Aorta (tissue), 5 donors: ENCODE data around the gene ANKRD13C. TPM values are rescaled to one million over a fixed set of nuclear protein-coding genes. Genes with fewer than 3 reads are reported as not detected.

Experiments
- ATAC-seq: fragments of 200-7000 bp; cut with Tn5 transposase; one replicate; pipeline ENCODE4 v1.9.1; 2022; ENCODE audit warnings: moderate library complexity; ENCODE audit not compliant: low FRiP score
- DNase-seq, 2 donors: peaks; one replicate each; pipeline ENCODE4 v3.0.0-alpha.2; 2020
- H3K27ac ChIP-seq, 2 donors: one replicate each; pipeline ENCODE4 v1.5.1; 2013; ENCODE audit warnings: low read length in 2 of 2, mild to moderate bottlenecking in 2 of 2, moderate library complexity in 2 of 2, control low read depth in 1 of 2, inconsistent platforms in 1 of 2, low read depth in 1 of 2
- H3K27me3 ChIP-seq, 2 donors: one replicate each; pipeline ENCODE4 v1.6.1; 2013; ENCODE audit warnings: control low read depth in 1 of 2, low read length in 1 of 2, mild to moderate bottlenecking in 1 of 2, moderate library complexity in 1 of 2; ENCODE audit not compliant: insufficient read depth in 2 of 2, control insufficient read depth in 1 of 2
- H3K36me3 ChIP-seq, 2 donors: one replicate each; pipeline ENCODE4 v1.6.1; 2013; ENCODE audit warnings: control low read depth in 1 of 2, low read length in 1 of 2, mild to moderate bottlenecking in 1 of 2; ENCODE audit not compliant: insufficient read depth in 2 of 2, control insufficient read depth in 1 of 2
- H3K4me1 ChIP-seq, 2 donors: one replicate each; pipeline ENCODE4 v1.6.1; 2013; ENCODE audit warnings: low read length in 2 of 2, control low read depth in 1 of 2, mild to moderate bottlenecking in 1 of 2, moderate library complexity in 1 of 2; ENCODE audit not compliant: insufficient read depth in 2 of 2, control insufficient read depth in 1 of 2
- H3K4me3 ChIP-seq, 2 donors: one replicate each; pipeline ENCODE4 v1.5.1; 2013; ENCODE audit warnings: low read length in 2 of 2, control low read depth in 1 of 2, mild to moderate bottlenecking in 1 of 2
- H3K9me3 ChIP-seq: one replicate; pipeline ENCODE4 v1.6.1; 2013; ENCODE audit warnings: mild to moderate bottlenecking, low read length; ENCODE audit not compliant: control insufficient read depth
- WGBS, 2 donors: extraction: QIAGEN DNeasy Blood & Tissue Kit; methylation state at CpG; one replicate each; pipeline ENCODE4 v1.1.7; 2013; 5-methylcytosine and 5-hydroxymethylcytosine counted together
- intact Hi-C, 2 donors: fragments of 100-400 bp; cut with DNase I; formaldehyde crosslinking; loops; one replicate each; pipeline versions ENCODE4 v1.14.2 to v1.15.0; 2022
- polyA plus RNA-seq, 2 donors: library from polyadenylated mRNA; stranded (reverse); fragments of 200-250 nt; gene quantifications; one replicate each; pipeline ENCODE4 v1.2.3, GENCODE V29; 2013
- total RNA-seq, 2 donors: library from RNA; stranded (reverse); fragmentation: NEBNext Ultra II Directional; extraction: Animal tissue kit (Norgen Biotek cat#: 25700); gene quantifications; one replicate each; pipeline ENCODE4 v1.2.1, GENCODE V29; 2021
- donor health status: healthy with polysubstance abuse.
- donor health status: Bipolar disorder and iron deficiency.
- donor health status: DM: no; HTN: no; CAD: no.
- donor health status: DM: no; HTN: no; CAD: no.
- donor health status: DM: yes; HTN: yes; CAD: no.

The ANKRD13C gene
- total and polyA plus RNA-seq, 4 donors = 5.6 to 28.3 (median 19.4) TPM

DNA sequence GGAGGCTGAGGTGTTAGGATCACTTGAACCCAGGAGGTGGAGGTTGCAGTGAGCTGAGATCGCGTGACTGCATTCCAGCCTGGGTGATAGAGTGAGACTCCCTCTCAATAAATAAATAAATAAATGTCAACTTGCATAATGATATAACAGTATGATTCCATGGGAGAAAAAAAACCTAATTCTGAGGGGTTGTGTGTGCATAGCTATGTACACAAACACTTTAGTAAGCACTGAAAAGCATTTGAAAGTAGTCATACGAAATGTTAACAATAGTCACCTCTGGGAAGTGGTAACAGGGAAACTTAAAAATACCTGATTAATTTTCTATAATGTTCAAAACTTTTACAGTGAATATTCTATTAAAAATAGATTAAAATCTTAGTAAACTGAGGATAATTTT is 43.2 kb downstream of the ANKRD13C start:
- Histone ChIP-seq H3K36me3 (no peaks in the 10 kb centered on the region), H3K27ac (no peak overlapping the region), H3K27me3 (no peaks in the 10 kb centered on the region), H3K4me3 (no peak overlapping the region), H3K4me1 (no peaks in the 10 kb centered on the region), H3K9me3 (no peaks in the 10 kb centered on the region)
- ATAC-seq (no peak), DNase-seq (no peak)
- intact Hi-C loops = no loop called here
- 93 to 96% methylated on average over 3 of the region's 3 CpGs for WGBS, 2 donors

DNA sequence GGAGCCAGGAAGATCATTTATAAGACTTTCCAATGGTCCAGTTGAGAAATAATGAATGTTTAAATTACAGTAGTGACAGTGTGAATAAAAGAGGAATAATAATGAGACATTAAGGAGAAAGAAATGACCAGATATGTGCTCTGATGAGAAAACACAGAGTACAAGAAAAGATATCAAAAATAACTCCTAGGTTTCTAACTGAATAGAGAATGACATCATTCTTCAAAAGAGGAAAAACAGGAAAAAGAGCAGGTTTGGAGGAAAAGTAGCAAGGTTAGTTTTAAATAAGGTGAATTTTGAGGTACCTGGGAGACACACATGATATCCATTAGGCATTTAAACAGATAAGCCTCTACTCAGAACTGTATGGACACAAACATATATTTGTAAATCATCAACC is 55.0 kb downstream of the ANKRD13C start:
- no peak for DNase-seq
- Histone ChIP-seq H3K4me1 (no peaks in the 10 kb centered on the region), H3K36me3 (peaks cover 0 to 3% of the 10 kb centered on the region in 2 donors), H3K27ac (no peak overlapping the region), H3K4me3 (no peak overlapping the region), H3K9me3 (no peaks in the 10 kb centered on the region), H3K27me3 (no peaks in the 10 kb centered on the region)
- no peak for ATAC-seq
- intact Hi-C loops = no loop called here

DNA sequence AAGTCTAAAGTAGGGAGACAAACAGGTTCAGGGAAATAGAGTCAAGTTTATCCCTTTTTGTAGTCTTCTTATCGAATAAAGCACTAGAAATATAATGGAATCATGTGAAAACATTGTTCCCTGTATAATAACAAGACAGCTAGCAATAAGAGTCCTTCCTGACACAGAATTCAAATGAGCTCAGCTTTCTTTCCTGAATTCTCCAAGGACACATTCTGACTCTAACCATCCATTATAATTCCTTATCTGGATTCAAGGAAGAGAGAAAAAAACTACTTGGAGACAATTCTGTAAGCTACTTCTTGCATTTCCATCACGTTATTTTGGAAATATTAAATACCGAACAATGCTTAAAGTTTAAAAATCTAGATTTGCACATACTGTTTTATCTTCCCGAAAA is 58.8 kb downstream of the ANKRD13C start:
- DNase-seq (no peak), ATAC-seq (no peak)
- Histone ChIP-seq H3K27me3 (no peaks in the 10 kb centered on the region), H3K36me3 (peaks cover 0 to 3% of the 10 kb centered on the region in 2 donors), H3K9me3 (no peaks in the 10 kb centered on the region), H3K27ac (no peak overlapping the region), H3K4me3 (no peak overlapping the region), H3K4me1 (no peaks in the 10 kb centered on the region)
- WGBS, 2 donors = 84 to 85% methylated on average over 4 of the region's 4 CpGs
- intact Hi-C loops = no loop called here

GRCh38 chr1:70293186-70293843 is 61.2 kb downstream of the ANKRD13C start:
- intact Hi-C loops = no loop called here
- Histone ChIP-seq H3K4me3 (no peak overlapping the region), H3K4me1 (peaks cover 0 to 2% of the 10 kb centered on the region in 2 donors), H3K36me3 (peaks cover 0 to 3% of the 10 kb centered on the region in 2 donors), H3K27me3 (no peaks in the 10 kb centered on the region), H3K27ac (no peak overlapping the region), H3K9me3 (no peaks in the 10 kb centered on the region)
- DNase-seq (no peak), ATAC-seq (no peak)

DNA sequence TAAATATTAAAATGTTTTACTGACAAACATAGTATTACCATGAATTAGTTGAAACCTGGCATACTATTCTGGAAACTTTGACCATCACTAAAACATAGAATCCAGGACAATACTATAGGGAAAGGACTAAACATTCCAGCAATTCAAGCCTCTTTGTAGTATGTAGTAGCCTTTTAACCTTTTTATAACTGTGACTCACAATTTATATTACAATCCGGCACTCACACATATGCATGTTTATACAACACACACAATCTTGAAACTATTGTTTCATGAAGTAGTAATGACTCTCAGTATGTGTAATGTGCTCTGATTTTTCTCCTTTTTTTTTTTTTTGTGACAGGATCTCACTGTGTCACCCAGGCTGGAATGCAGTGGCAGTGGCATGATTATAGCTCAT is 64.3 kb downstream of the ANKRD13C start:
- H3K36me3 ChIP-seq = peaks cover 0 to 3% of the 10 kb centered on the region in 2 donors
- DNase-seq (no peak), ATAC-seq (no peak)
- no peaks in the 10 kb centered on the region for H3K27me3 ChIP-seq
- intact Hi-C loops = no loop called here
- no peak overlapping the region for H3K27ac ChIP-seq
- peaks cover 0 to 2% of the 10 kb centered on the region in 2 donors for H3K4me1 ChIP-seq
- H3K4me3 ChIP-seq = no peak overlapping the region
- 84 to 91% methylated on average over 1 of the region's 1 CpG for WGBS, 2 donors
- H3K9me3 ChIP-seq = no peaks in the 10 kb centered on the region

GRCh38 chr1:70288166-70288565 is 66.4 kb downstream of the ANKRD13C start:
- H3K4me3 ChIP-seq = no peak overlapping the region
- intact Hi-C loops = no loop called here
- no peak overlapping the region for H3K27ac ChIP-seq
- H3K27me3 ChIP-seq = no peaks in the 10 kb centered on the region
- peaks cover 0 to 3% of the 10 kb centered on the region in 2 donors for H3K36me3 ChIP-seq
- DNase-seq (no peak), ATAC-seq (no peak)
- no peaks in the 10 kb centered on the region for H3K9me3 ChIP-seq
- H3K4me1 ChIP-seq = peaks cover 0 to 2% of the 10 kb centered on the region in 2 donors

GRCh38 chr1:70286453-70286852 is 68.1 kb downstream of the ANKRD13C start:
- no peak overlapping the region for H3K4me3 ChIP-seq
- 74 to 92% methylated on average over 5 of the region's 5 CpGs for WGBS, 2 donors
- no peak for ATAC-seq
- peaks cover 0 to under 1% of the 10 kb centered on the region in 2 donors for H3K36me3 ChIP-seq
- no peaks in the 10 kb centered on the region for H3K9me3 ChIP-seq
- DNase-seq = no peak
- H3K4me1 ChIP-seq = peaks cover 0 to 2% of the 10 kb centered on the region in 2 donors
- intact Hi-C loops = no loop called here
- no peaks in the 10 kb centered on the region for H3K27me3 ChIP-seq
- H3K27ac ChIP-seq = no peak overlapping the region

DNA sequence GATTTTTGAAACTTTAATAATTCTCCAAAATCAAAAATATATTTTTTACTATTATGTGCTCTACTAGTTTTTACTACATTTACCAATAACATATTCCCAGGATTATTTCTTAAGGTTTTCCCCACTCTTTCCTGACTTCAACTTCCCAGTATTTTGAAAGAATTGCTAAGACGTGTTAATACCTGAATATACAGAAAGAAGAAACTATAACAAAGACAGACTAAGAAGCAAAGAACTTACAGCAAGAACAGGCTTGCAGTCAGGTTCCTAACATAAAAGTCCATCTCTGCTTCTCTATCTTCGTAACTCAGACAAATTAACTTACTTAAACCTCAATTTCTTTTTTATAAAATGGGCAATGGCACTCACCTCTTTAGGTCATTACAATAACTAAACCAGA is 70.2 kb downstream of the ANKRD13C start:
- Histone ChIP-seq H3K4me3 (no peak overlapping the region), H3K4me1 (peaks cover 0 to 2% of the 10 kb centered on the region in 2 donors), H3K27me3 (no peaks in the 10 kb centered on the region), H3K27ac (no peak overlapping the region), H3K9me3 (no peaks in the 10 kb centered on the region), H3K36me3 (no peaks in the 10 kb centered on the region)
- 88 to 89% methylated on average over 2 of the region's 2 CpGs for WGBS, 2 donors
- no peak for ATAC-seq
- intact Hi-C loops = no loop called here
- no peak for DNase-seq

DNA sequence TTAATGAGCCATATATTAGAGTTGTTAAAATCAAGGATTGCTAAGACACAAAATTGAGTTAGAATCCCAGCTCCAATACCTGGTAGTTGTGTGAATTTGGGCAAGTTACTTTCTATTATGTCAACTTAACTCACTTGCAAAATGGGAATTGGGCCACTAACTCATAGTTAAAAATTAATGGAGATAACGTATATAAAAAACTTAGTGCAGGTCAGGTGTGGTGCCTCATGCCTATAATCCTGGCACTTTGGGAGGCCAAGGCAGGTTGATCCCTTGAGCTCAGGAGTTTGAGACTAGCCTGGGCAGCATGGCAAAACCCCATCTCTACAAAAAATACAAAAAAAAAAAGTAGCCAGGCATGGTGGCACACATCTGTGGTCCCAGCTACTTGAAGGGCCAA is 75.8 kb downstream of the ANKRD13C start:
- WGBS, 2 donors = 91 to 93% methylated on average over 1 of the region's 1 CpG
- intact Hi-C loops = no loop called here
- no peaks in the 10 kb centered on the region for H3K36me3 ChIP-seq

More for the DNA sequence above, 75.8 kb downstream of the ANKRD13C start:
- H3K27me3 ChIP-seq = no peaks in the 10 kb centered on the region
- H3K4me1 ChIP-seq = no peaks in the 10 kb centered on the region
- ATAC-seq = no peak
- no peak overlapping the region for H3K27ac ChIP-seq
- no peak overlapping the region for H3K4me3 ChIP-seq
- no peak for DNase-seq
- no peaks in the 10 kb centered on the region for H3K9me3 ChIP-seq
